Heart left ventricle (tissue), 13 donors: ENCODE measurements around the gene AKIP1.

Experiments used
- POLR2A ChIP-seq, 2 donors: fragments of 450-650 bp; IDR thresholded peaks; one replicate each; pipeline ENCODE4 v1.6.1; 2017; ENCODE audit warnings: antibody characterized with exemption in 2 of 2, mild to moderate bottlenecking in 2 of 2, moderate library complexity in 2 of 2
- TF ChIP-seq, protein P1 (sequence below), 12 donors: fragments of 200-600 bp; sonication (generic) in 4 of 12; IDR thresholded peaks; one replicate each; pipeline versions ENCODE4 v1.5.0 to v1.8.0; 2018 to 2022; ENCODE audit warnings: antibody characterized with exemption in 12 of 12, mild to moderate bottlenecking in 5 of 12
- donor health status: ischemic (EF 13 %, LVEDD 7.1; RV severe dilation, severe dysfunction).
- donor health status: DM: no; HTN: yes; CAD: no.
- donor health status: DM: no; HTN: no; CAD: no.
- donor health status: ischemic (EF 25% LVEDD 6.9; RV normal size, moderate dysfunction).
- donor health status: ischemic (EF 25% LVEDD 5.7; RV mildly dilated, moderate dysfunction).
- donor health status: ischemic (EF 35%, LVEDD 5.7; RV mildly dilated, moderate dysfunction).
- donor health status: nonischemic (EF 11% LVEDD 7.7; RV severe dilation, severe dysfunction).
- donor health status: DM: yes; HTN: yes; CAD: no.
- donor health status: PGD.
- donor health status: ischemic (EF 29% LVEDD 5.4; RV normal size, mild dysfunction).
- donor health status: nonischemic (EF 23%, LVEDD 6.1; RV moderate dilation, normal function).

DNA sequence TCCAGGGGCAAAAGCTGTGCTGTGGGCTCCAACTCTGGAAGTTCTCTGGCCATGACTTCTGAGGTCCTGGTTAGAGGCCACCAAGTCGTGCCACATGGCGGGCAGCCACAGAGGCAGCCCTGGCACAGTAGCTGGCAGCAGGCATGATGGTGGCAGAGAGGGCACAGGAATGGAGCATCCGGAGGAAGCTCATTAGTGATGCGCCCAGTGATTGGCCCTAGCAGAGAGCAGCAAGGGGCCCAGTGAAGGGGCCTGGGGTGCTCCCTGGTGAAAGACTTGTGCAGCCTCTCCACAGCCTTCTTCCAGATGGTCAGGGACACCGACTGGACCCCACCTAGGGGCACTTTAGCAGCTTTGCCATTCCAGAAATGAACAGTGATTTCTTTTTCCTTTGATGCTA, 14.7 kb downstream of the AKIP1 start:
- TF ChIP-seq, protein P1, sequence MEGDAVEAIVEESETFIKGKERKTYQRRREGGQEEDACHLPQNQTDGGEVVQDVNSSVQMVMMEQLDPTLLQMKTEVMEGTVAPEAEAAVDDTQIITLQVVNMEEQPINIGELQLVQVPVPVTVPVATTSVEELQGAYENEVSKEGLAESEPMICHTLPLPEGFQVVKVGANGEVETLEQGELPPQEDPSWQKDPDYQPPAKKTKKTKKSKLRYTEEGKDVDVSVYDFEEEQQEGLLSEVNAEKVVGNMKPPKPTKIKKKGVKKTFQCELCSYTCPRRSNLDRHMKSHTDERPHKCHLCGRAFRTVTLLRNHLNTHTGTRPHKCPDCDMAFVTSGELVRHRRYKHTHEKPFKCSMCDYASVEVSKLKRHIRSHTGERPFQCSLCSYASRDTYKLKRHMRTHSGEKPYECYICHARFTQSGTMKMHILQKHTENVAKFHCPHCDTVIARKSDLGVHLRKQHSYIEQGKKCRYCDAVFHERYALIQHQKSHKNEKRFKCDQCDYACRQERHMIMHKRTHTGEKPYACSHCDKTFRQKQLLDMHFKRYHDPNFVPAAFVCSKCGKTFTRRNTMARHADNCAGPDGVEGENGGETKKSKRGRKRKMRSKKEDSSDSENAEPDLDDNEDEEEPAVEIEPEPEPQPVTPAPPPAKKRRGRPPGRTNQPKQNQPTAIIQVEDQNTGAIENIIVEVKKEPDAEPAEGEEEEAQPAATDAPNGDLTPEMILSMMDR (IDR thresholded peaks at IDR 0.05): no peak
- no peak for TF ChIP-seq POLR2A (IDR thresholded peaks at IDR 0.05)
